B cell (primary cell): ENCODE results near the gene HS6ST2. TPM values are rescaled to one million over a fixed set of nuclear protein-coding genes. Genes with fewer than 3 reads are reported as not detected.

Source experiments
- ATAC-seq: fragments of 200-7000 bp; cut with Tn5 transposase; one replicate; pipeline ENCODE4 v1.10.0; 2021; ENCODE audit warnings: low read depth, mild to moderate bottlenecking, moderate number of reproducible peaks, moderate library complexity
- CTCF ChIA-PET: fragments of 350-600 bp; sonication (Branson Sonifier 250); formaldehyde crosslinking; loops from one replicate; lab custom pipeline; 2021; ENCODE audit warnings: antibody characterized with exemption, inconsistent platforms; lab: Charles Lee
- POLR2A ChIA-PET: fragments of 350-600 bp; sonication (Branson Sonifier 250); formaldehyde crosslinking; loops from one replicate; lab custom pipeline; 2021; ENCODE audit warnings: antibody characterized with exemption; lab: Charles Lee
- DNase-seq: peaks from one replicate; pipeline ENCODE4 v3.0.0; 2013
- H2AFZ ChIP-seq: 2 replicates; pipeline ENCODE4 v1.6.1; 2012; ENCODE audit warnings: mild to moderate bottlenecking, low read depth, low read length; ENCODE audit not compliant: insufficient read depth, poor library complexity, severe bottlenecking
- H3K27ac ChIP-seq, 2 donors: 1 replicate in 1 of 2; 2 replicates in 1 of 2; pipeline ENCODE4 v1.5.1; 2012 to 2013; ENCODE audit warnings: low read length in 2 of 2, mild to moderate bottlenecking in 2 of 2, moderate library complexity in 1 of 2
- H3K27me3 ChIP-seq, 4 experiments: fragments of 200-600 bp in 1 of 4; sonication (generic) in 1 of 4; replicated peaks in 1 of 4; 1 replicate in 2 of 4; 2 replicates in 2 of 4; pipeline versions ENCODE4 v1.6.1 to v1.7.0; 2013 to 2016; ENCODE audit warnings: low read length in 3 of 4, mild to moderate bottlenecking in 2 of 4, mixed read lengths in 1 of 4, moderate library complexity in 1 of 4; ENCODE audit not compliant: insufficient read depth in 4 of 4, control insufficient read depth in 3 of 4; ENCODE audit errors: control extremely low read depth in 1 of 4
- H3K36me3 ChIP-seq, 2 experiments: replicated peaks in 1 of 2; 1 replicate in 1 of 2; 2 replicates in 1 of 2; pipeline versions ENCODE4 v1.6.1 to v1.7.1; 2013; ENCODE audit warnings: low read length in 1 of 2; ENCODE audit not compliant: insufficient read depth in 2 of 2, control insufficient read depth in 1 of 2; ENCODE audit errors: control extremely low read depth in 1 of 2, extremely low read depth in 1 of 2
- H3K4me1 ChIP-seq, 2 donors: fragments of 200-600 bp in 1 of 2; sonication (generic) in 1 of 2; 1 replicate in 1 of 2; 2 replicates in 1 of 2; pipeline versions ENCODE4 v1.5.1 to v1.6.1; 2013 to 2017; ENCODE audit warnings: low read length in 2 of 2; ENCODE audit not compliant: control insufficient read depth in 2 of 2, insufficient read depth in 2 of 2
- H3K4me2 ChIP-seq: replicated peaks from 2 replicates; pipeline ENCODE3; 2012; ENCODE audit warnings: mild to moderate bottlenecking, low read depth, low read length; ENCODE audit not compliant: poor library complexity, severe bottlenecking
- H3K4me3 ChIP-seq, 5 experiments: fragments of 200-600 bp in 1 of 5; sonication (generic) in 1 of 5; 1 replicate in 3 of 5; 2 replicates in 2 of 5; pipeline versions ENCODE4 v1.5.1 to v1.7.0; 2011 to 2016; ENCODE audit warnings: low read length in 4 of 5, mild to moderate bottlenecking in 4 of 5, low read depth in 2 of 5, control low read depth in 1 of 5, moderate library complexity in 1 of 5; ENCODE audit not compliant: insufficient read depth in 1 of 5; ENCODE audit errors: control extremely low read depth in 1 of 5, extremely low read depth in 1 of 5
- H3K79me2 ChIP-seq: fragments of 200-600 bp; sonication (generic); one replicate; pipeline ENCODE4 v1.6.0; 2016; ENCODE audit warnings: low read length; ENCODE audit not compliant: control insufficient read depth, insufficient read depth
- H3K9ac ChIP-seq: fragments of 200-600 bp; sonication (generic); 2 replicates; pipeline ENCODE4 v1.6.1; 2017; ENCODE audit warnings: mild to moderate bottlenecking, low read length, moderate library complexity
- H3K9me3 ChIP-seq, 3 donors: one replicate each; pipeline versions ENCODE4 v1.6.1 to v1.7.1; 2013; ENCODE audit warnings: low read length in 2 of 3; ENCODE audit not compliant: control insufficient read depth in 2 of 3, insufficient read depth in 1 of 3; ENCODE audit errors: control extremely low read depth in 1 of 3
- H4K20me1 ChIP-seq: 2 replicates; pipeline ENCODE4 v1.6.0; 2012; ENCODE audit warnings: mild to moderate bottlenecking, low read length; ENCODE audit not compliant: insufficient read depth, control insufficient read depth, poor library complexity, severe bottlenecking
- H3K27ac Mint-ChIP-seq: one replicate; pipeline ENCODE4 v1.8.0; 2021; ENCODE audit warnings: mixed read lengths
- H3K27me3 Mint-ChIP-seq: one replicate; pipeline ENCODE4 v1.8.0; 2021; ENCODE audit warnings: mixed read lengths
- H3K4me1 Mint-ChIP-seq: one replicate; pipeline ENCODE4 v1.8.0; 2021; ENCODE audit warnings: mixed read lengths
- H3K4me3 Mint-ChIP-seq: one replicate; pipeline ENCODE4 v1.8.0; 2021; ENCODE audit warnings: mixed read lengths
- H3K9me3 Mint-ChIP-seq: one replicate; pipeline ENCODE4 v1.8.0; 2022; ENCODE audit warnings: mixed read lengths; ENCODE audit not compliant: insufficient read depth
- CTCF ChIP-seq: fragments of 200-600 bp; IDR thresholded peaks from one replicate; pipeline ENCODE4 v1.8.0; 2022; ENCODE audit warnings: antibody characterized with exemption, mild to moderate bottlenecking
- EZH2 ChIP-seq: IDR thresholded peaks from 2 replicates; pipeline ENCODE4 v1.6.1; 2012; ENCODE audit warnings: borderline replicate concordance, low read depth, mild to moderate bottlenecking, moderate library complexity, low read length; ENCODE audit not compliant: insufficient read depth, poor library complexity, severe bottlenecking
- WGBS: methylation state at CpG from one replicate; pipeline ENCODE4 v1.1.5; 2013; ENCODE audit warnings: missing lambda C conversion rate; ENCODE audit not compliant: insufficient coverage; 5-methylcytosine and 5-hydroxymethylcytosine counted together
- intact Hi-C: fragments of 100-400 bp; cut with micrococcal nuclease; formaldehyde crosslinking; loops from one replicate; pipeline ENCODE4 v1.10.0; 2022
- polyA plus RNA-seq: library from polyadenylated mRNA; depleted of rRNA; stranded (reverse); fragments of >200 nt; gene quantifications from 2 replicates; pipeline ENCODE4 v1.2.3, GENCODE V29; 2012
- total RNA-seq, 2 donors: library from RNA; stranded (reverse); fragments of 120-200 nt in 1 of 2; gene quantifications; 1 replicate in 1 of 2; 2 replicates in 1 of 2; pipeline versions ENCODE4 v1.2.3 to v1.2.4, GENCODE V29; 2013 to 2022

Gene HS6ST2
- total and polyA plus RNA-seq, 2 donors (not counting 1 experiment from before 2014, with no cell fraction given) = not detected

- Histone ChIP-seq H3K79me2 (no peaks in the 10 kb centered on the region), H3K4me1 (no peaks in the 10 kb centered on the region), H3K9ac (no peak overlapping the region), H3K4me2 (no peak overlapping the region), H3K27ac (no peak overlapping the region), H3K27me3 (no peaks in the 10 kb centered on the region), H3K36me3 (no peaks in the 10 kb centered on the region), H3K9me3 (peaks cover 0 to 6% (median 0%) of the 10 kb centered on the region in 3 donors), H4K20me1 (no peaks in the 10 kb centered on the region), H2AFZ (no peak overlapping the region), H3K4me3 (no peak overlapping the region)
- ATAC-seq (no peak), DNase-seq (no peak)
- TF ChIP-seq CTCF = no peak
- no peak for TF ChIP-seq EZH2
- Mint-ChIP-seq H3K9me3 (no peaks in the 10 kb centered on the region), H3K4me3 (no peak overlapping the region), H3K4me1 (no peaks in the 10 kb centered on the region), H3K27ac (no peak overlapping the region), H3K27me3 (no peaks in the 10 kb centered on the region)
- intact Hi-C loops = no loop called here
- ChIA-PET CTCF (no interaction called here), POLR2A (no interaction called here)
Measured at GRCh38 chrX:132908891-132909290, 49.5 kb downstream of the HS6ST2 start.

DNA sequence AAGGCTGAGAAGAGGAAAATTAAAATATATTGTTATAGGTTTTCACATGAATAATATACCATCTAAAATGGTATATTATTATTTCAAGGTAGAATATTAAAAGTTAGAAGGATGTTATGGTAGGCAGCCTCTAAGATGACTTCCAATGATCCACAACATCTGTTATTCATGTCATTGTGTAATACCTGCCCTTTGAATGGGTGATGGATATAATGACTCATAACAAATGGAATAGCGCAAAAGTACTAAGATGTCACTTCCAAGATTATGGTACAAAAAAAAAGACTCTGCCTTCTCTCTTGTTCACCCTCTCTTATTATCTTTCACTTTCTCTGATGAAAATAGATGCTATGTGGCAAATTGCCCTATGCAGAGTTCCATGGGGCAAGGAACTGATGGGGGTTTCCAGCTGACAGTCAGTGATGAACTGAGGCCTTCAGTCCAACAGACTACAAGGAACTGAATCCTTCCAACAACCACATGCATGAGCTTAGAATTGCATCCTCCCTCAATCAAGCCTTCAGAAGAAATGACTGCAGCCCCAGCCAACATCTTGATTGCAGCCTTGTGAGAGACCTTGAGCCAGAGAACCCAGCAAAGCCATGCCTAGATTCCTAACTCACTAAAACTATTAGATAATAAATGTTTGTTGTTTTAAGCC, 57.7 kb downstream of the HS6ST2 start:
- Histone ChIP-seq H3K36me3 (no peaks in the 10 kb centered on the region), H3K27me3 (no peaks in the 10 kb centered on the region), H3K4me2 (no peak overlapping the region), H3K4me3 (no peak overlapping the region), H2AFZ (no peak overlapping the region), H3K9ac (no peak overlapping the region), H3K4me1 (no peaks in the 10 kb centered on the region), H3K9me3 (no peaks in the 10 kb centered on the region), H4K20me1 (no peaks in the 10 kb centered on the region), H3K27ac (no peak overlapping the region), H3K79me2 (no peaks in the 10 kb centered on the region)
- WGBS = no CpG with 5 or more reads among the region's 1 CpG
- ATAC-seq = no peak
- Mint-ChIP-seq H3K27me3 (no peaks in the 10 kb centered on the region), H3K27ac (no peak overlapping the region), H3K4me3 (no peak overlapping the region), H3K9me3 (peaks cover 2% of the 10 kb centered on the region), H3K4me1 (no peaks in the 10 kb centered on the region)
- TF ChIP-seq CTCF (no peak), EZH2 (no peak)
- ChIA-PET CTCF (no interaction called here), POLR2A (no interaction called here)
- intact Hi-C loops = no loop called here
- no peak for DNase-seq
